Head of caudate nucleus (tissue), 42 donors: ENCODE measurements around the gene FAXC.
"Not testable (repeated sequence)": the region's sequence is repeated elsewhere in the genome, so short reads cannot be mapped to it uniquely, and the experiment has no call there.

Source experiments
- DNase-seq, 42 donors: peaks; one replicate each; pipeline versions ENCODE4 v3.0.0 to v3.0.0-alpha.2; 2020 to 2021; ENCODE audit warnings: mixed read lengths in 7 of 42
- intact Hi-C: fragments of 100-400 bp; cut with DNase I; formaldehyde crosslinking; loops from one replicate; pipeline ENCODE4 v1.15.0; 2022

Gene FAXC

GRCh38 chr6:99297006-99297405 lies 52.5 kb downstream of the FAXC start:
- intact Hi-C loops: no loop called here
- no peak for DNase-seq

- no peak for DNase-seq
- intact Hi-C loops: no loop called here
Observed at GRCh38 chr6:99296261-99296660, 53.2 kb downstream of the FAXC start.

- intact Hi-C loops: no loop called here
- DNase-seq: no peak
Observed at GRCh38 chr6:99295276-99295675, 54.2 kb downstream of the FAXC start.

- intact Hi-C loops: no loop called here
- no peak for DNase-seq
Observed at GRCh38 chr6:99294786-99295185, 54.7 kb downstream of the FAXC start.

- intact Hi-C loops: no loop called here
- no peak for DNase-seq
Observed at GRCh38 chr6:99289701-99290100, 59.8 kb downstream of the FAXC start.

- peak in 1 of 42 donors; percentile 19 for DNase-seq
- intact Hi-C loops: no loop called here
Observed at GRCh38 chr6:99288668-99289067, 60.8 kb downstream of the FAXC start.

GRCh38 chr6:99287523-99287922 lies 62.0 kb downstream of the FAXC start:
- intact Hi-C loops: no loop called here

GRCh38 chr6:99285881-99286280 lies 63.6 kb downstream of the FAXC start:
- intact Hi-C loops: no loop called here
- DNase-seq: peak in 1 of 42 donors; percentile 5

More at GRCh38 chr6:99287523-99287922, 62.0 kb downstream of the FAXC start:
- no peak for DNase-seq

- intact Hi-C loops: no loop called here
- no peak for DNase-seq
Observed at GRCh38 chr6:99282479-99283062, 66.9 kb downstream of the FAXC start.

- intact Hi-C loops: no loop called here
- DNase-seq: no peak
Observed at GRCh38 chr6:99276747-99277146, 72.7 kb downstream of the FAXC start.

GRCh38 chr6:99270826-99271225 lies 78.6 kb downstream of the FAXC start:
- intact Hi-C loops: no loop called here
- peak in 11 of 42 donors; percentile 8 to 62 (median 35) for DNase-seq

- DNase-seq: no peak
- intact Hi-C loops: no loop called here
Observed at GRCh38 chr6:99270030-99270429, 79.4 kb downstream of the FAXC start.

GRCh38 chr6:99269207-99269606 lies 80.3 kb downstream of the FAXC start:
- no peak for DNase-seq
- intact Hi-C loops: no loop called here

GRCh38 chr6:99266996-99267395 lies 82.5 kb downstream of the FAXC start:
- intact Hi-C loops, DNase-seq: not testable (repeated sequence)

- intact Hi-C loops, DNase-seq: not testable (repeated sequence)
Observed at GRCh38 chr6:99265447-99265846, 84.0 kb downstream of the FAXC start.

- peak in 3 of 42 donors; percentile 8 to 16 (median 8) for DNase-seq
- intact Hi-C loops: no loop called here
Observed at GRCh38 chr6:99254616-99255550, 94.6 kb downstream of the FAXC start.

GRCh38 chr6:99253271-99253670 lies 96.2 kb downstream of the FAXC start:
- intact Hi-C loops: no loop called here
- DNase-seq: no peak

- intact Hi-C loops: no loop called here
- DNase-seq: no peak
Observed at GRCh38 chr6:99252421-99252820, 97.1 kb downstream of the FAXC start.

GRCh38 chr6:99250476-99250875 lies 99.0 kb downstream of the FAXC start:
- DNase-seq: no peak

GRCh38 chr6:99246602-99247001 lies 102.9 kb downstream of the FAXC start:
- DNase-seq: no peak
- intact Hi-C loops: no loop called here

More at GRCh38 chr6:99250476-99250875, 99.0 kb downstream of the FAXC start:
- intact Hi-C loops: no loop called here
